ENCODE measurements around the gene CHPF. TPM values are rescaled to one million over a fixed set of nuclear protein-coding genes. Genes with fewer than 3 reads are reported as not detected.

The CHPF gene
- total RNA-seq, 2 experiments from 2014 or later = 6.5 to 7.1 TPM

- Mint-ChIP-seq H3K36me3 (ENCODE audit: low read depth) (no peaks in the 10 kb centered on the region), H3K4me1 (ENCODE audit: low read depth) (no peaks in the 10 kb centered on the region), H3K27me3 (peaks cover 52% of the 10 kb centered on the region), H3K27ac (no peak overlapping the region), H3K9me3 (no peaks in the 10 kb centered on the region), H3K4me3 (no peak overlapping the region)
- ChIA-PET POLR2A (no interaction called here), CTCF (interaction anchor here (0.6 to 2.3 kb wide), 9 partner anchors 11 to 266 kb away, joined by 3 to 21 read pairs (median 3); partner anchors contain the start of genes INHA, OBSL1 and STK11IP)
- Histone ChIP-seq H3K27me3 (ENCODE audit: control insufficient read depth in 1 of 2, insufficient read depth in 2 of 2, low read length in 2 of 2) (peaks cover 12 to 14% of the 10 kb centered on the region in 2 experiments), H3K27ac (ENCODE audit: low read depth in 1 of 2, low read length in 2 of 2) (no peak overlapping the region), H3K36me3 (ENCODE audit: insufficient read depth, low read length) (no peaks in the 10 kb centered on the region), H3K9me3 (ENCODE audit: control insufficient read depth in 1 of 2, insufficient read depth in 1 of 2, low read length in 2 of 2) (no peaks in the 10 kb centered on the region), H3K4me3 (ENCODE audit: low read length) (no peak overlapping the region), H3K4me1 (ENCODE audit: insufficient read depth, low read length) (no peaks in the 10 kb centered on the region)
- TF ChIP-seq CTCF (IDR thresholded peaks at IDR 0.05) = peak; percentile 77
- intact Hi-C loops (cut with DNase I, micrococcal nuclease) = loop anchor here (1.0 to 2.0 kb wide), 2 partner anchors 19 kb away; no protein-coding TSS in a partner anchor
- DNase-seq (peak in 5 of 14 experiments; percentile 23 to 59 (median 35)), ATAC-seq (ENCODE audit: poor library complexity) (peak; percentile 80)
These were observed 16.7 kb upstream of the CHPF start for GRCh38 chr2:219560037-219560892.

GRCh38 chr2:219559156-219559915, 15.7 kb upstream of the CHPF start:
- H3K4me3 ChIP-seq (ENCODE audit: low read length) = no peak overlapping the region
- Mint-ChIP-seq H3K27me3 (peaks cover 52% of the 10 kb centered on the region), H3K9me3 (no peaks in the 10 kb centered on the region), H3K4me1 (ENCODE audit: low read depth) (no peaks in the 10 kb centered on the region), H3K4me3 (no peak overlapping the region), H3K36me3 (ENCODE audit: low read depth) (no peaks in the 10 kb centered on the region), H3K27ac (no peak overlapping the region)
- peak in 1 of 14 experiments; percentile 11 for DNase-seq
- ChIA-PET POLR2A (no interaction called here), CTCF (interaction anchor here (0.8 to 2.3 kb wide), 6 partner anchors 12 to 265 kb away, joined by 3 to 21 read pairs (median 4); partner anchors contain the start of genes INHA, OBSL1 and STK11IP)
- H3K9me3 ChIP-seq (ENCODE audit: control insufficient read depth in 1 of 2, insufficient read depth in 1 of 2, low read length in 2 of 2) = peaks cover 0 to 2% of the 10 kb centered on the region in 2 experiments
- intact Hi-C loops (cut with DNase I, micrococcal nuclease) = no loop called here
- ATAC-seq (ENCODE audit: poor library complexity) = no peak
- H3K27me3 ChIP-seq (ENCODE audit: control insufficient read depth in 1 of 2, insufficient read depth in 2 of 2, low read length in 2 of 2) = peaks cover 18 to 19% of the 10 kb centered on the region in 2 experiments
- no peaks in the 10 kb centered on the region for H3K36me3 ChIP-seq (ENCODE audit: insufficient read depth, low read length)
- H3K27ac ChIP-seq (ENCODE audit: low read depth in 1 of 2, low read length in 2 of 2) = no peak overlapping the region
- H3K4me1 ChIP-seq (ENCODE audit: insufficient read depth, low read length) = no peaks in the 10 kb centered on the region
- no peak for TF ChIP-seq CTCF (IDR thresholded peaks at IDR 0.05)

Data from CD4-positive, alpha-beta T cell (primary cell).